Endodermal cell (in vitro differentiated cells): ENCODE data around the gene TNNC1. TPM values are rescaled to one million over a fixed set of nuclear protein-coding genes. Genes with fewer than 3 reads are reported as not detected.

Experiments used
- DNase-seq: peaks from one replicate; pipeline ENCODE4 v3.0.0-alpha.2; 2017
- H3K27ac ChIP-seq: 2 replicates; pipeline ENCODE4 v1.5.1; 2013; ENCODE audit warnings: mild to moderate bottlenecking, low read depth, low read length, moderate library complexity
- H3K27me3 ChIP-seq: 2 replicates; pipeline ENCODE4 v1.6.1; 2013; ENCODE audit warnings: mild to moderate bottlenecking, low read length, moderate library complexity; ENCODE audit not compliant: insufficient read depth, control insufficient read depth, poor library complexity, severe bottlenecking
- H3K36me3 ChIP-seq: 2 replicates; pipeline ENCODE4 v1.7.0; 2013; ENCODE audit warnings: mild to moderate bottlenecking, low read length, moderate library complexity; ENCODE audit not compliant: control insufficient read depth, insufficient read depth
- H3K4me1 ChIP-seq: one replicate; pipeline ENCODE4 v1.7.0; 2013; ENCODE audit warnings: low read length; ENCODE audit not compliant: control insufficient read depth, insufficient read depth
- H3K4me3 ChIP-seq: 2 replicates; pipeline ENCODE4 v1.5.1; 2013; ENCODE audit warnings: mild to moderate bottlenecking, low read length, moderate library complexity
- H3K9ac ChIP-seq: 2 replicates; pipeline ENCODE4 v1.6.1; 2013; ENCODE audit warnings: mild to moderate bottlenecking, low read length, moderate library complexity; ENCODE audit not compliant: poor library complexity, severe bottlenecking; ENCODE audit errors: extremely low read depth
- H3K9me3 ChIP-seq: 2 replicates; pipeline ENCODE4 v1.6.1; 2013; ENCODE audit warnings: mild to moderate bottlenecking, low read length, moderate library complexity; ENCODE audit not compliant: control insufficient read depth
- H3K27ac Mint-ChIP-seq: 2 replicates; pipeline ENCODE4 v1.8.0; 2020; ENCODE audit warnings: mixed read lengths
- H3K27me3 Mint-ChIP-seq: 2 replicates; pipeline ENCODE4 v1.8.0; 2021; ENCODE audit warnings: mild to moderate bottlenecking, mixed read lengths; ENCODE audit not compliant: insufficient read depth
- H3K36me3 Mint-ChIP-seq: 2 replicates; pipeline ENCODE4 v1.8.0; 2020; ENCODE audit warnings: low read depth, mixed read lengths
- H3K4me1 Mint-ChIP-seq: 2 replicates; pipeline ENCODE4 v1.8.0; 2020; ENCODE audit warnings: mixed read lengths
- H3K4me3 Mint-ChIP-seq: 2 replicates; pipeline ENCODE4 v1.8.0; 2020; ENCODE audit warnings: mild to moderate bottlenecking, moderate library complexity, mixed read lengths
- H3K9me3 Mint-ChIP-seq: 2 replicates; pipeline ENCODE4 v1.8.0; 2020; ENCODE audit warnings: mild to moderate bottlenecking, mixed read lengths
- WGBS, 2 experiments: methylation state at CpG; one replicate each; pipeline versions ENCODE4 v1.1.5 to v1.1.7; 2013; ENCODE audit warnings: missing lambda C conversion rate in 2 of 2, mixed read lengths in 1 of 2; ENCODE audit not compliant: insufficient coverage in 1 of 2, insufficient read length in 1 of 2; 5-methylcytosine and 5-hydroxymethylcytosine counted together
- total RNA-seq, 2 donors: library from RNA; stranded (reverse); fragmentation: NEBNext Ultra II Directional in 1 of 2; extraction: Animal tissue kit (Norgen Biotek cat#: 25700) in 1 of 2; gene quantifications; 2 replicates in 1 of 2; 3 replicates in 1 of 2; pipeline ENCODE4 v1.2.1, GENCODE V29; 2021
- TF ChIP-seq, protein P1 (sequence below): fragments of 200-600 bp; sonication (generic); conservative IDR thresholded peaks from 2 replicates; pipeline ENCODE4 v1.5.0; 2021; ENCODE audit warnings: antibody characterized with exemption, mild to moderate bottlenecking

TNNC1 gene
- total RNA-seq, 2 donors from 2014 or later: 44.8 to 64.6 TPM

GRCh38 chr3:52454250-52454937 is 553 bp upstream of the TNNC1 start:
- Histone ChIP-seq H3K27me3 (no peaks in the 10 kb centered on the region), H3K9ac (no peak overlapping the region), H3K36me3 (peaks cover 28% of the 10 kb centered on the region), H3K9me3 (no peaks in the 10 kb centered on the region), H3K4me3 (no peak overlapping the region), H3K4me1 (peaks cover 24% of the 10 kb centered on the region), H3K27ac (no peak overlapping the region)
- TF ChIP-seq, protein P1, sequence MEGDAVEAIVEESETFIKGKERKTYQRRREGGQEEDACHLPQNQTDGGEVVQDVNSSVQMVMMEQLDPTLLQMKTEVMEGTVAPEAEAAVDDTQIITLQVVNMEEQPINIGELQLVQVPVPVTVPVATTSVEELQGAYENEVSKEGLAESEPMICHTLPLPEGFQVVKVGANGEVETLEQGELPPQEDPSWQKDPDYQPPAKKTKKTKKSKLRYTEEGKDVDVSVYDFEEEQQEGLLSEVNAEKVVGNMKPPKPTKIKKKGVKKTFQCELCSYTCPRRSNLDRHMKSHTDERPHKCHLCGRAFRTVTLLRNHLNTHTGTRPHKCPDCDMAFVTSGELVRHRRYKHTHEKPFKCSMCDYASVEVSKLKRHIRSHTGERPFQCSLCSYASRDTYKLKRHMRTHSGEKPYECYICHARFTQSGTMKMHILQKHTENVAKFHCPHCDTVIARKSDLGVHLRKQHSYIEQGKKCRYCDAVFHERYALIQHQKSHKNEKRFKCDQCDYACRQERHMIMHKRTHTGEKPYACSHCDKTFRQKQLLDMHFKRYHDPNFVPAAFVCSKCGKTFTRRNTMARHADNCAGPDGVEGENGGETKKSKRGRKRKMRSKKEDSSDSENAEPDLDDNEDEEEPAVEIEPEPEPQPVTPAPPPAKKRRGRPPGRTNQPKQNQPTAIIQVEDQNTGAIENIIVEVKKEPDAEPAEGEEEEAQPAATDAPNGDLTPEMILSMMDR: no peak
- Mint-ChIP-seq H3K4me3 (peak overlapping the region; percentile 95), H3K9me3 (no peaks in the 10 kb centered on the region), H3K4me1 (peaks cover 33% of the 10 kb centered on the region), H3K27me3 (no peaks in the 10 kb centered on the region), H3K27ac (peak overlapping the region; percentile 87), H3K36me3 (peaks cover 22% of the 10 kb centered on the region)
- WGBS, 2 experiments: 90 to 92% methylated on average over 8 of the region's 8 CpGs
- DNase-seq: peak; percentile 45

GRCh38 chr3:52452570-52453221 is 1.1 kb downstream of the TNNC1 start:
- Mint-ChIP-seq H3K36me3 (peaks cover 7% of the 10 kb centered on the region), H3K4me3 (peak overlapping the region; percentile 43), H3K9me3 (no peaks in the 10 kb centered on the region), H3K4me1 (peaks cover 33% of the 10 kb centered on the region), H3K27ac (peak overlapping the region; percentile 86), H3K27me3 (no peaks in the 10 kb centered on the region)
- H3K27me3 ChIP-seq: no peaks in the 10 kb centered on the region
- 69 to 78% methylated on average over 8 to 11 of the region's 11 CpGs for WGBS, 2 experiments
- peak overlapping the region; percentile 60 for H3K4me3 ChIP-seq
- no peaks in the 10 kb centered on the region for H3K9me3 ChIP-seq
- TF ChIP-seq, protein P1: no peak
- H3K27ac ChIP-seq: no peak overlapping the region
- H3K36me3 ChIP-seq: peaks cover 12% of the 10 kb centered on the region
- peak overlapping the region; percentile 6 for H3K9ac ChIP-seq
- peak; percentile 54 for DNase-seq
- peaks cover 23% of the 10 kb centered on the region for H3K4me1 ChIP-seq

DNA sequence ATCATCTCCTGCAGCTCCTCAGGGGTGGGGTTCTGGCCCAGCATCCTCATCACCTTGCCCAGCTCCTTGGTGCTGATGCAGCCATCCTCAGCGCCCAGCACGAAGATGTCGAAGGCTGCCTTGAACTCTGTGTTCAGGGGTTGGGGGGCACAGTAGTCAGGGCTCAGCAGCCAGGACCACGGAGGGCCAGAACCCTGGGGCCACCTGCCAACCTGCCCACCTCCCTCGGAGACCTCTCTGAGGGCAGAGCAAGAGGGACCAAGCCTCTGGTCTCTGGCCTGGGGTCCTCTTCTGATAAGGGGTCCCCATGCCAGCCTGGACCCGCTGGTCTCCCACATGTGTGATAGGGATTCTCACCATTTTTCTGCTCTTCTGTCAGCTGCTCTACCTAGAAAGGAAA is 1.7 kb downstream of the TNNC1 start:
- peaks cover 18% of the 10 kb centered on the region for H3K4me1 ChIP-seq
- H3K9me3 Mint-ChIP-seq: no peaks in the 10 kb centered on the region
- no peak overlapping the region for H3K27ac ChIP-seq
- no peak overlapping the region for H3K9ac ChIP-seq
- WGBS, 2 experiments: 97 to 98% methylated on average over 6 of the region's 6 CpGs
- H3K27me3 Mint-ChIP-seq: no peaks in the 10 kb centered on the region
- H3K36me3 ChIP-seq: peaks cover 11% of the 10 kb centered on the region
- H3K36me3 Mint-ChIP-seq: peaks cover 1% of the 10 kb centered on the region
- H3K4me3 Mint-ChIP-seq: no peak overlapping the region
- H3K27me3 ChIP-seq: no peaks in the 10 kb centered on the region
- H3K27ac Mint-ChIP-seq: no peak overlapping the region
- H3K9me3 ChIP-seq: no peaks in the 10 kb centered on the region
- TF ChIP-seq, protein P1: no peak
- H3K4me3 ChIP-seq: peak overlapping the region; percentile 60
- no peak for DNase-seq
- peaks cover 29% of the 10 kb centered on the region for H3K4me1 Mint-ChIP-seq
